GM23338 (cell line): ENCODE measurements around the gene WRNIP1. TPM values are rescaled to one million over a fixed set of nuclear protein-coding genes. Genes with fewer than 3 reads are reported as not detected.

Experiments used
- ATAC-seq: fragments of 200-7000 bp; cut with Tn5 transposase; 3 replicates; pipeline ENCODE4 v1.9.1; 2020
- DNase-seq: peaks from one replicate; pipeline ENCODE4 v3.0.0-alpha.2; 2015; ENCODE audit warnings: low spot score
- H2AFZ ChIP-seq: fragments of 200-600 bp; sonication (generic); 2 replicates; pipeline ENCODE4 v1.8.0; 2016; ENCODE audit warnings: antibody characterized with exemption, mild to moderate bottlenecking, moderate library complexity
- H3F3A ChIP-seq: fragments of 200-600 bp; sonication (generic); replicated peaks from 2 replicates; pipeline ENCODE4 v1.8.0; 2017; ENCODE audit warnings: antibody characterized with exemption, mixed run types, low read depth
- H3K27ac ChIP-seq: fragments of 200-600 bp; sonication (generic); 2 replicates; pipeline ENCODE4 v1.6.1; 2016; ENCODE audit warnings: low read depth
- H3K27me3 ChIP-seq: fragments of 200-600 bp; sonication (generic); 2 replicates; pipeline ENCODE4 v1.8.0; 2016; ENCODE audit warnings: mild to moderate bottlenecking, mixed run types, moderate library complexity; ENCODE audit not compliant: insufficient read depth
- H3K36me3 ChIP-seq: fragments of 200-600 bp; sonication (generic); 2 replicates; pipeline ENCODE4 v1.8.0; 2016; ENCODE audit warnings: mild to moderate bottlenecking; ENCODE audit not compliant: insufficient read depth
- H3K4me1 ChIP-seq: fragments of 200-600 bp; sonication (generic); 2 replicates; pipeline ENCODE4 v1.8.0; 2016; ENCODE audit warnings: mild to moderate bottlenecking, moderate library complexity; ENCODE audit not compliant: insufficient read depth
- H3K4me2 ChIP-seq: fragments of 200-600 bp; sonication (generic); 2 replicates; pipeline ENCODE4 v1.7.1; 2017; ENCODE audit warnings: mixed run types
- H3K4me3 ChIP-seq: fragments of 200-600 bp; sonication (generic); 2 replicates; pipeline ENCODE4 v1.6.1; 2016; ENCODE audit warnings: mixed run types
- H3K79me2 ChIP-seq: fragments of 200-600 bp; sonication (generic); replicated peaks from 2 replicates; pipeline ENCODE4 v1.8.0; 2017; ENCODE audit warnings: mild to moderate bottlenecking; ENCODE audit not compliant: insufficient read depth
- H3K9me2 ChIP-seq: fragments of 200-600 bp; sonication (generic); 2 replicates; pipeline ENCODE4 v1.8.0; 2017; ENCODE audit not compliant: insufficient read depth
- H4K20me1 ChIP-seq: fragments of 200-600 bp; sonication (generic); replicated peaks from 2 replicates; pipeline ENCODE4 v1.8.0; 2017; ENCODE audit warnings: mild to moderate bottlenecking; ENCODE audit not compliant: insufficient read depth
- H3K27ac Mint-ChIP-seq: 2 replicates; pipeline ENCODE4 v1.8.0; 2020; ENCODE audit warnings: inconsistent platforms, mild to moderate bottlenecking, moderate library complexity, mixed read lengths
- H3K27me3 Mint-ChIP-seq: 3 replicates; pipeline ENCODE4 v1.8.0; 2022; ENCODE audit warnings: low read depth, mild to moderate bottlenecking, moderate library complexity, mixed read lengths, inconsistent platforms; ENCODE audit not compliant: insufficient read depth, poor library complexity
- H3K36me3 Mint-ChIP-seq: 3 replicates; pipeline ENCODE4 v1.8.0; 2021; ENCODE audit warnings: low read depth, mild to moderate bottlenecking, inconsistent platforms, moderate library complexity, mixed read lengths
- H3K4me1 Mint-ChIP-seq: 3 replicates; pipeline ENCODE4 v1.8.0; 2020; ENCODE audit warnings: mild to moderate bottlenecking, inconsistent platforms, mixed read lengths
- H3K4me3 Mint-ChIP-seq: 3 replicates; pipeline ENCODE4 v1.8.0; 2021; ENCODE audit warnings: moderate library complexity, mild to moderate bottlenecking, inconsistent platforms, mixed read lengths
- H3K9me3 Mint-ChIP-seq: 3 replicates; pipeline ENCODE4 v1.8.0; 2020; ENCODE audit warnings: moderate library complexity, mild to moderate bottlenecking, inconsistent platforms, mixed read lengths
- CREB1 ChIP-seq: fragments of 250-450 bp; sonication (Bioruptor Pico); IDR thresholded peaks from 2 replicates; pipeline ENCODE4 v1.5.0; 2020; ENCODE audit warnings: low read depth, mild to moderate bottlenecking, moderate library complexity
- EZH2 ChIP-seq: fragments of 200-600 bp; sonication (generic); IDR thresholded peaks from one replicate; pipeline ENCODE4 v1.8.0; 2017; ENCODE audit warnings: antibody characterized with exemption, mild to moderate bottlenecking, low read depth; ENCODE audit not compliant: unreplicated experiment
- EZH2phosphoT487 ChIP-seq: fragments of 200-600 bp; sonication (generic); IDR thresholded peaks from one replicate; pipeline ENCODE4 v1.8.1; 2018; ENCODE audit warnings: antibody characterized with exemption; ENCODE audit not compliant: unreplicated experiment
- JUNB ChIP-seq: IDR thresholded peaks from one replicate; pipeline ENCODE4 v1.6.1; 2016; ENCODE audit warnings: antibody characterized with exemption; ENCODE audit not compliant: unreplicated experiment
- NANOG ChIP-seq: IDR thresholded peaks from 2 replicates; pipeline ENCODE4 v1.6.1; 2016; ENCODE audit warnings: antibody characterized with exemption, borderline replicate concordance
- POLR2AphosphoS5 ChIP-seq: IDR thresholded peaks from 2 replicates; pipeline ENCODE4 v1.6.1; 2016; ENCODE audit warnings: antibody characterized with exemption, low read depth
- REST ChIP-seq: IDR thresholded peaks from one replicate; pipeline ENCODE4 v1.6.1; 2018; ENCODE audit warnings: antibody characterized with exemption; ENCODE audit not compliant: unreplicated experiment
- ZNF462 ChIP-seq: fragments of 250-450 bp; sonication (Bioruptor Pico); IDR thresholded peaks from 2 replicates; pipeline ENCODE4 v1.5.0; 2020; ENCODE audit warnings: mild to moderate bottlenecking, moderate library complexity
- polyA plus RNA-seq: library from polyadenylated mRNA; unstranded; fragments of >200 nt; fragmentation: Nextera tagmentation; extraction: Ambion mirVana; gene quantifications from 2 replicates; pipeline ENCODE4 v1.2.1, GENCODE V29; 2016
- total RNA-seq: library from RNA; depleted of rRNA; stranded (reverse); fragments of >200 nt; shearing (Covaris generic); gene quantifications from 2 replicates; pipeline ENCODE4 v1.2.3, GENCODE V29; 2014
- TF ChIP-seq, protein P1 (sequence below), 2 experiments: fragments of 200-600 bp in 1 of 2; sonication (generic) in 1 of 2; conservative IDR thresholded peaks; 2 replicates each; pipeline versions ENCODE4 v1.5.1 to v1.6.1; 2016 to 2017; ENCODE audit warnings: antibody characterized with exemption in 2 of 2, low read depth in 2 of 2, mild to moderate bottlenecking in 2 of 2, moderate library complexity in 1 of 2

Gene WRNIP1
- total and polyA plus RNA-seq, 2 experiments from 2014 or later = 27.6 to 66.0 TPM

GRCh38 chr6:2737885-2738284, 27.3 kb upstream of the WRNIP1 start:
- H3K4me1 Mint-ChIP-seq = peaks cover 38% of the 10 kb centered on the region
- H3K27ac ChIP-seq = no peak overlapping the region
- no peaks in the 10 kb centered on the region; the same call in 1 of the 2 replicates for H3K9me2 ChIP-seq
- H3K27ac Mint-ChIP-seq = no peak overlapping the region
- H3K4me1 ChIP-seq = peaks cover 20% of the 10 kb centered on the region
- H3K27me3 ChIP-seq = no peaks in the 10 kb centered on the region
- no peaks in the 10 kb centered on the region for H3K36me3 Mint-ChIP-seq
- TF ChIP-seq, protein P1, sequence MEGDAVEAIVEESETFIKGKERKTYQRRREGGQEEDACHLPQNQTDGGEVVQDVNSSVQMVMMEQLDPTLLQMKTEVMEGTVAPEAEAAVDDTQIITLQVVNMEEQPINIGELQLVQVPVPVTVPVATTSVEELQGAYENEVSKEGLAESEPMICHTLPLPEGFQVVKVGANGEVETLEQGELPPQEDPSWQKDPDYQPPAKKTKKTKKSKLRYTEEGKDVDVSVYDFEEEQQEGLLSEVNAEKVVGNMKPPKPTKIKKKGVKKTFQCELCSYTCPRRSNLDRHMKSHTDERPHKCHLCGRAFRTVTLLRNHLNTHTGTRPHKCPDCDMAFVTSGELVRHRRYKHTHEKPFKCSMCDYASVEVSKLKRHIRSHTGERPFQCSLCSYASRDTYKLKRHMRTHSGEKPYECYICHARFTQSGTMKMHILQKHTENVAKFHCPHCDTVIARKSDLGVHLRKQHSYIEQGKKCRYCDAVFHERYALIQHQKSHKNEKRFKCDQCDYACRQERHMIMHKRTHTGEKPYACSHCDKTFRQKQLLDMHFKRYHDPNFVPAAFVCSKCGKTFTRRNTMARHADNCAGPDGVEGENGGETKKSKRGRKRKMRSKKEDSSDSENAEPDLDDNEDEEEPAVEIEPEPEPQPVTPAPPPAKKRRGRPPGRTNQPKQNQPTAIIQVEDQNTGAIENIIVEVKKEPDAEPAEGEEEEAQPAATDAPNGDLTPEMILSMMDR (conservative IDR thresholded peaks at IDR 0.05; ENCODE audit: low read depth in 2 of 2) = no peak
- TF ChIP-seq NANOG (no peak), CREB1 (CRISPR knock-in tag) (no peak), POLR2AphosphoS5 (no peak), JUNB (no peak), EZH2phosphoT487 (no peak), ZNF462 (no peak), REST (no peak), EZH2 (no peak)
- no peaks in the 10 kb centered on the region for H3F3A ChIP-seq
- no peaks in the 10 kb centered on the region for H3K79me2 ChIP-seq
- H3K9me3 Mint-ChIP-seq = no peaks in the 10 kb centered on the region
- H4K20me1 ChIP-seq = no peaks in the 10 kb centered on the region
- ATAC-seq (no peak), DNase-seq (no peak)
- no peaks in the 10 kb centered on the region for H3K36me3 ChIP-seq
- no peak overlapping the region for H3K4me3 ChIP-seq
- H3K4me3 Mint-ChIP-seq = no peak overlapping the region
- H3K27me3 Mint-ChIP-seq = peaks cover 1% of the 10 kb centered on the region
- no peak overlapping the region for H2AFZ ChIP-seq
- no peak overlapping the region for H3K4me2 ChIP-seq
